Measurements from ENCODE around the gene ANTXRL.

DNA sequence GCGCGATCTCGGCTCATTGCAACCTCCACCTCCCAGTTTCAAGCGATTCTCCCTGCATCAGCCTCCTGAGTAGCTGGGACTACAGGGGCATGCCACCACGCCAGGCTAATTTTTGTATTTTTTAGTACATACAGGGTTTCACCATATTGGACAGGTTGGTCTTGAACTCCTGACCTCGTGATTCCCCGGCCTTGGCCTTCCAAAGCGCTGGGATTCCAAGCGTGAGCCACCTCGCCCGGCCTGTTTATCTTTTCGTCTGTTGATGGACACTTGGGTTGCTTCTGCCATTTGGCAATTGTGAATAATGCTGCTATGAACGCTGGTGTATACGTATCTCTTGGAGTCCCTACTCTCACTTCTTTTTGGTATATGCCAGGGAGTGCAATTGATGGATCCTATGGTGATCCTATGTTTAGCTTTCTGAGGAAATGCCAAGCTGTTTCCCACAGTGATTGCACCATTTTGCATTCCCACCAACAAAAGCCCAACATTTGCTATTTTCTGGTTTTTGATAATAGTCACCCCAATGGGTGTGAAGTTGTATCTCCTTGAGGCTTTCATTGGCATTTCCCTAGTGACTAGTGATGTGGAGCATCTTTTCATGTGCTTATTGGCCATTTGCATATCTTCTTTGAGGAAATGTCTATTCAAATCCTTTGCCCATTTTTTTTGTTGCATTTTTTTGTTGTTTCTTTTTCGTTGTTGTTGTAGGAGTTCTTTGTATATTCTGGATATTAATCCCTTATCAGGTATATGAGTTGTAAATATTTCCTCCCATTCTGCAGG is 3.5 kb downstream of the ANTXRL start:
- TF ChIP-seq, protein P1, sequence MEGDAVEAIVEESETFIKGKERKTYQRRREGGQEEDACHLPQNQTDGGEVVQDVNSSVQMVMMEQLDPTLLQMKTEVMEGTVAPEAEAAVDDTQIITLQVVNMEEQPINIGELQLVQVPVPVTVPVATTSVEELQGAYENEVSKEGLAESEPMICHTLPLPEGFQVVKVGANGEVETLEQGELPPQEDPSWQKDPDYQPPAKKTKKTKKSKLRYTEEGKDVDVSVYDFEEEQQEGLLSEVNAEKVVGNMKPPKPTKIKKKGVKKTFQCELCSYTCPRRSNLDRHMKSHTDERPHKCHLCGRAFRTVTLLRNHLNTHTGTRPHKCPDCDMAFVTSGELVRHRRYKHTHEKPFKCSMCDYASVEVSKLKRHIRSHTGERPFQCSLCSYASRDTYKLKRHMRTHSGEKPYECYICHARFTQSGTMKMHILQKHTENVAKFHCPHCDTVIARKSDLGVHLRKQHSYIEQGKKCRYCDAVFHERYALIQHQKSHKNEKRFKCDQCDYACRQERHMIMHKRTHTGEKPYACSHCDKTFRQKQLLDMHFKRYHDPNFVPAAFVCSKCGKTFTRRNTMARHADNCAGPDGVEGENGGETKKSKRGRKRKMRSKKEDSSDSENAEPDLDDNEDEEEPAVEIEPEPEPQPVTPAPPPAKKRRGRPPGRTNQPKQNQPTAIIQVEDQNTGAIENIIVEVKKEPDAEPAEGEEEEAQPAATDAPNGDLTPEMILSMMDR (IDR thresholded peaks at IDR 0.05), result no peak
- TF ChIP-seq POLR2AphosphoS5 (IDR thresholded peaks at IDR 0.05), result no peak

All from transverse colon (tissue), 4 donors.